Endothelial cell of umbilical vein (primary cell): ENCODE data around the gene RPRD2. TPM values are rescaled to one million over a fixed set of nuclear protein-coding genes. Genes with fewer than 3 reads are reported as not detected.

Experiments
- BruUV-seq: library from RNA; stranded (reverse); fragments of 400-500 nt; replicated peaks from 2 replicates; lab custom pipeline; 2021; lab: Mats Ljungman, UMichigan
- CTCF ChIA-PET: fragments of 300-600, 350-600 bp; sonication (Branson Sonifier 250); formaldehyde crosslinking; loops from one replicate; lab custom pipeline; 2021; ENCODE audit warnings: antibody characterized with exemption, inconsistent platforms; lab: Charles Lee
- POLR2A ChIA-PET: fragments of 300-600, 350-600 bp; sonication (Branson Sonifier 250); formaldehyde crosslinking; loops from one replicate; lab custom pipeline; 2021; ENCODE audit warnings: antibody characterized with exemption, inconsistent platforms; lab: Charles Lee
- DNase-seq: peaks from one replicate; pipeline ENCODE4 v3.0.0-alpha.2; 2011; ENCODE audit warnings: low read depth, low spot score
- FAIRE-seq: peaks from 2 replicates; lab custom pipeline; 2011; peaks lifted over from hg19 to GRCh38; lab: Jason Lieb, UNC
- H2AFZ ChIP-seq: 2 replicates; pipeline ENCODE4 v1.6.0; 2012; ENCODE audit warnings: low read depth, low read length, control low read depth, inconsistent platforms
- H3K27ac ChIP-seq: 2 replicates; pipeline ENCODE4 v1.5.1; 2011; ENCODE audit warnings: low read depth, mild to moderate bottlenecking, control low read depth, low read length, moderate library complexity; ENCODE audit not compliant: insufficient read depth
- H3K27me3 ChIP-seq, 2 experiments: 2 replicates each; pipeline versions ENCODE4 v1.6.0 to v1.6.1; 2011; ENCODE audit warnings: low read length in 2 of 2, mixed read lengths in 1 of 2; ENCODE audit not compliant: control insufficient read depth in 2 of 2, insufficient read depth in 2 of 2
- H3K36me3 ChIP-seq, 2 experiments: 2 replicates in 1 of 2; 3 replicates in 1 of 2; pipeline ENCODE4 v1.5.1; 2011; ENCODE audit warnings: low read length in 2 of 2, mild to moderate bottlenecking in 1 of 2, moderate library complexity in 1 of 2; ENCODE audit not compliant: control insufficient read depth in 2 of 2, insufficient read depth in 2 of 2; ENCODE audit errors: extremely low read depth in 1 of 2
- H3K4me1 ChIP-seq: 3 replicates; pipeline ENCODE4 v1.5.1; 2011; ENCODE audit warnings: mild to moderate bottlenecking, low read length; ENCODE audit not compliant: control insufficient read depth, insufficient read depth; ENCODE audit errors: extremely low read depth
- H3K4me2 ChIP-seq: 2 replicates; pipeline ENCODE4 v1.6.1; 2011; ENCODE audit warnings: low read length, control low read depth, mixed read lengths; ENCODE audit not compliant: insufficient read depth
- H3K4me3 ChIP-seq, 3 experiments: fragments of 200-600 bp in 1 of 3; sonication (generic), shearing (Covaris generic) in 1 of 3; replicated peaks in 1 of 3; 2 replicates each; pipeline ENCODE4 v1.5.1; 2011 to 2016; ENCODE audit warnings: control low read depth in 3 of 3, low read length in 3 of 3, mild to moderate bottlenecking in 2 of 3, inconsistent platforms in 1 of 3, low read depth in 1 of 3, moderate library complexity in 1 of 3; ENCODE audit not compliant: insufficient read depth in 1 of 3
- H3K79me2 ChIP-seq: 2 replicates; pipeline ENCODE4 v1.6.0; 2012; ENCODE audit warnings: low read length, inconsistent platforms; ENCODE audit not compliant: control insufficient read depth, insufficient read depth
- H3K9ac ChIP-seq: replicated peaks from 2 replicates; pipeline ENCODE3; 2011; ENCODE audit warnings: low read length, control low read depth; ENCODE audit not compliant: insufficient read depth; ENCODE audit errors: extremely low read depth
- H3K9me1 ChIP-seq: replicated peaks from 3 replicates; pipeline ENCODE4 v1.6.0; 2011; ENCODE audit warnings: mild to moderate bottlenecking, low read length; ENCODE audit not compliant: control insufficient read depth, insufficient read depth; ENCODE audit errors: extremely low read depth
- H3K9me3 ChIP-seq: replicated peaks from 2 replicates; pipeline ENCODE4 v1.5.1; 2012; ENCODE audit warnings: low read length, inconsistent platforms; ENCODE audit not compliant: control insufficient read depth, insufficient read depth
- H4K20me1 ChIP-seq: replicated peaks from 2 replicates; pipeline ENCODE3; 2011; ENCODE audit warnings: mild to moderate bottlenecking, low read length; ENCODE audit not compliant: control insufficient read depth, insufficient read depth; ENCODE audit errors: extremely low read depth
- EZH2 ChIP-seq: IDR thresholded peaks from 2 replicates; pipeline ENCODE4 v1.6.1; 2012; ENCODE audit warnings: borderline replicate concordance, low read depth, mild to moderate bottlenecking, moderate library complexity, low read length, inconsistent platforms; ENCODE audit not compliant: severe bottlenecking
- FOS ChIP-seq: IDR thresholded peaks from 2 replicates; pipeline ENCODE4 v1.6.1; 2011; ENCODE audit warnings: mild to moderate bottlenecking, low read length, moderate library complexity, borderline replicate concordance; ENCODE audit not compliant: insufficient read depth
- GATA2 ChIP-seq: IDR thresholded peaks from 2 replicates; pipeline ENCODE4 v1.7.0; 2011; ENCODE audit warnings: low read depth, mild to moderate bottlenecking, moderate library complexity, mixed read lengths, low read length; ENCODE audit not compliant: insufficient read length, insufficient read depth
- JUN ChIP-seq: IDR thresholded peaks from 2 replicates; pipeline ENCODE4 v1.6.1; 2011; ENCODE audit warnings: borderline replicate concordance, low read depth; ENCODE audit not compliant: insufficient read length, insufficient read depth
- MYC ChIP-seq: IDR thresholded peaks from one replicate; pipeline ENCODE4 v1.6.1; 2011; ENCODE audit warnings: mild to moderate bottlenecking, low read depth, low read length
- POLR2A ChIP-seq: IDR thresholded peaks from 2 replicates; pipeline ENCODE4 v1.6.1; 2012; ENCODE audit warnings: low read depth, mild to moderate bottlenecking, control low read depth, low read length
- POLR2AphosphoS5 ChIP-seq: IDR thresholded peaks from 2 replicates; pipeline ENCODE4 v1.6.1; 2012; ENCODE audit warnings: low read depth, mild to moderate bottlenecking, control low read depth, low read length, moderate library complexity; ENCODE audit not compliant: insufficient read depth
- dilution Hi-C: fragments of 300-500 bp; cut with MboI; formaldehyde crosslinking; loops from one replicate; pipeline ENCODE4 v1.15.0; 2019; ENCODE audit warnings: low sequenced_read_pairs; ENCODE audit not compliant: extremely low pct_ligation_motif_present
- intact Hi-C: fragments of 100-400 bp; cut with micrococcal nuclease; formaldehyde crosslinking; loops from one replicate; pipeline ENCODE4 v1.10.0; 2022
- polyA plus RNA-seq, 4 experiments: library from polyadenylated mRNA; depleted of rRNA in 3 of 4; stranded (reverse) in 3 of 4; unstranded in 1 of 4; fragments of >200 nt; gene quantifications; 2 replicates each; pipeline versions ENCODE4 v1.2.1 to v1.2.3, GENCODE V29; 2011 to 2012; ENCODE audit warnings: missing spikeins in 1 of 4
- total RNA-seq: library from RNA; stranded (reverse); gene quantifications from 2 replicates; pipeline ENCODE4 v1.2.3, GENCODE V29; 2021
- TF ChIP-seq, protein P1 (sequence below): IDR thresholded peaks from 2 replicates; pipeline ENCODE4 v1.6.1; 2011; ENCODE audit not compliant: insufficient read depth, insufficient read length
- TF ChIP-seq, protein P2 (sequence below), 2 donors: IDR thresholded peaks; 1 replicate in 1 of 2; 2 replicates in 1 of 2; pipeline ENCODE4 v1.5.1; 2011; ENCODE audit warnings: low read length in 2 of 2, mild to moderate bottlenecking in 2 of 2, moderate library complexity in 2 of 2, control low read depth in 1 of 2, inconsistent platforms in 1 of 2, low read depth in 1 of 2; ENCODE audit not compliant: insufficient read depth in 1 of 2; ENCODE audit errors: extremely low read depth in 1 of 2

Gene RPRD2
- total and polyA plus RNA-seq, 2 donors (not counting 3 experiments of a cell fraction or from before 2014, with no cell fraction given), result 12.9 to 23.9 TPM

DNA sequence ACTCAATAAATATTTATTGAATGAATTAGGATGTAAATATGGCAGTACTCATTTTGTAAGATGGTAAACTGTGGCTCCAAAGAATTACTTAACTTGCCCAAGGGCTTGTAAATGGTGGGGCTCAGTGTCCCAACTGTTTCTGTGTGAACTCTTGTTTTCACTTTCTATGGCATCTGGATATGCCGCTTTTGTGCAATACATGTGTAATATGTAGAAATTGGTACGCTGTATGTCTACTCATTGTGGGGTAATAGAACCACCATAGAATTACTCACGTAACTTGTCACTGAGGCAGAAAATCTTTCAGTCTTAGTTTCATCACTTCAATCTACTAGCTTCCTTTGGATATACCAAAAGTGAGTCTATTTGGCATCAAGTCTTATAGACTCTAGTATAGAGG, 41.6 kb upstream of the RPRD2 start:
- H3K79me2 ChIP-seq, result peaks cover 44% of the 10 kb centered on the region
- FAIRE-seq (no peak), DNase-seq (no peak)
- H3K9me1 ChIP-seq, result no peaks in the 10 kb centered on the region
- no peak overlapping the region for H3K27ac ChIP-seq
- H3K27me3 ChIP-seq, result no peaks in the 10 kb centered on the region
- TF ChIP-seq FOS, result no peak
- TF ChIP-seq MYC, result no peak
- TF ChIP-seq EZH2, result no peak
- BruUV-seq, result TSS peak; percentile 49
- H3K4me3 ChIP-seq, result peak overlapping the region; percentile 68 to 88 (median 68)
- CTCF ChIA-PET, result interaction anchor here (1.4 kb wide), 1 partner anchor 66 kb away, joined by 4 read pairs; no protein-coding TSS in a partner anchor
- dilution Hi-C loops, result no loop called here
- H3K4me1 ChIP-seq, result peaks cover 7% of the 10 kb centered on the region
- no peaks in the 10 kb centered on the region for H3K9me3 ChIP-seq
- peaks cover 10 to 14% of the 10 kb centered on the region in 2 experiments for H3K36me3 ChIP-seq
- H3K4me2 ChIP-seq, result peak overlapping the region; percentile 89
- H3K9ac ChIP-seq, result peak overlapping the region; percentile 63
- POLR2A ChIA-PET, result interaction anchor here (0.5 to 0.6 kb wide), 2 partner anchors 15 to 19 kb away, joined by 4 read pairs; no protein-coding TSS in a partner anchor
- no peaks in the 10 kb centered on the region for H4K20me1 ChIP-seq
- no peak overlapping the region for H2AFZ ChIP-seq
- intact Hi-C loops, result no loop called here

DNA sequence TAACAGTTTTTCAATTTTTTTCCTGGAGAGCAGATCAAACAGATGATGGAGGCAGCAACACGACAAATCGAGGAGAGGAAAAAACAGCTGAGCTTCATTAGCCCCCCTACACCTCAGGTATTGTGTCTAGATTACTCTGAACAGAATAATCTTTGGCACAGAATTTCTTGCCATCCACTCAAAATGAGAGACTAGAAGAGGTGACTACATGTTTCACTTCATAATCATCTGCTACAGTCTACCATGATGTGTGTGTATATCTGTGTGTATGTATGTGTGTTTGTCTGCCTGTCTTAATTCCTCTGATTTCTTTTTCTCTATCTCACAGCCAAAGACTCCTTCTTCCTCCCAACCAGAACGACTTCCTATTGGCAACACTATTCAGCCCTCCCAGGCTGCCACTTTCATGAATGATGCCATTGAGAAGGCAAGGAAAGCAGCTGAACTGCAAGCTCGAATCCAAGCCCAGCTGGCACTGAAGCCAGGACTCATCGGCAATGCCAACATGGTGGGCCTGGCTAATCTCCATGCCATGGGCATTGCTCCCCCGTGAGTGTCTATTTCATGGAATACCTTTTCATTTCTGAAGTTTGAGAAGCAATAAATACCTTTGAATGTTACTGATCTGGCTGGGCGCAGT, 31.2 kb upstream of the RPRD2 start:
- H3K36me3 ChIP-seq, result peaks cover 23 to 33% of the 10 kb centered on the region in 2 experiments
- no peaks in the 10 kb centered on the region for H3K79me2 ChIP-seq
- H3K4me2 ChIP-seq, result no peak overlapping the region
- H2AFZ ChIP-seq, result no peak overlapping the region
- no peaks in the 10 kb centered on the region for H4K20me1 ChIP-seq
- no peaks in the 10 kb centered on the region for H3K4me1 ChIP-seq
- no peaks in the 10 kb centered on the region for H3K9me3 ChIP-seq
- no peak overlapping the region for H3K27ac ChIP-seq
- no peaks in the 10 kb centered on the region for H3K9me1 ChIP-seq
- H3K9ac ChIP-seq, result no peak overlapping the region
- CTCF ChIA-PET, result interaction anchor here (1.2 kb wide), 1 partner anchor 14 kb away, joined by 3 read pairs; no protein-coding TSS in a partner anchor
- no peak overlapping the region for H3K4me3 ChIP-seq
- intact Hi-C loops (no loop called here), dilution Hi-C loops (no loop called here)
- FAIRE-seq, result no peak
- no TSS peak for BruUV-seq
- POLR2A ChIA-PET, result no interaction called here
- no peaks in the 10 kb centered on the region for H3K27me3 ChIP-seq
- DNase-seq, result no peak
- TF ChIP-seq FOS (no peak), GATA2 (no peak), EZH2 (no peak), POLR2A (no peak), POLR2AphosphoS5 (no peak), JUN (no peak), MYC (no peak)
- TF ChIP-seq, protein P1, sequence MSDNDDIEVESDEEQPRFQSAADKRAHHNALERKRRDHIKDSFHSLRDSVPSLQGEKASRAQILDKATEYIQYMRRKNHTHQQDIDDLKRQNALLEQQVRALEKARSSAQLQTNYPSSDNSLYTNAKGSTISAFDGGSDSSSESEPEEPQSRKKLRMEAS, result no peak
- TF ChIP-seq, protein P2, sequence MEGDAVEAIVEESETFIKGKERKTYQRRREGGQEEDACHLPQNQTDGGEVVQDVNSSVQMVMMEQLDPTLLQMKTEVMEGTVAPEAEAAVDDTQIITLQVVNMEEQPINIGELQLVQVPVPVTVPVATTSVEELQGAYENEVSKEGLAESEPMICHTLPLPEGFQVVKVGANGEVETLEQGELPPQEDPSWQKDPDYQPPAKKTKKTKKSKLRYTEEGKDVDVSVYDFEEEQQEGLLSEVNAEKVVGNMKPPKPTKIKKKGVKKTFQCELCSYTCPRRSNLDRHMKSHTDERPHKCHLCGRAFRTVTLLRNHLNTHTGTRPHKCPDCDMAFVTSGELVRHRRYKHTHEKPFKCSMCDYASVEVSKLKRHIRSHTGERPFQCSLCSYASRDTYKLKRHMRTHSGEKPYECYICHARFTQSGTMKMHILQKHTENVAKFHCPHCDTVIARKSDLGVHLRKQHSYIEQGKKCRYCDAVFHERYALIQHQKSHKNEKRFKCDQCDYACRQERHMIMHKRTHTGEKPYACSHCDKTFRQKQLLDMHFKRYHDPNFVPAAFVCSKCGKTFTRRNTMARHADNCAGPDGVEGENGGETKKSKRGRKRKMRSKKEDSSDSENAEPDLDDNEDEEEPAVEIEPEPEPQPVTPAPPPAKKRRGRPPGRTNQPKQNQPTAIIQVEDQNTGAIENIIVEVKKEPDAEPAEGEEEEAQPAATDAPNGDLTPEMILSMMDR (IDR thresholded peaks at IDR 0.05; ENCODE audit: extremely low read depth in 1 of 2, insufficient read depth in 1 of 2, low read depth in 1 of 2, low read length in 2 of 2), result no peak
